OCI-LY3 (cell line): Measurements from ENCODE around the gene GRAMD1A.

Experiments
- H2AFZ ChIP-seq: fragments of 200-600, 300-600 bp; shearing (Covaris generic); 2 replicates; pipeline ENCODE4 v1.6.0; 2014; ENCODE audit warnings: antibody characterized with exemption, low read depth, low read length
- H3K27ac ChIP-seq: fragments of 200-600, 300-600 bp; sonication (generic); 2 replicates; pipeline ENCODE4 v1.5.1; 2014; ENCODE audit warnings: mild to moderate bottlenecking, low read length, moderate library complexity, mixed read lengths
- H3K27me3 ChIP-seq: fragments of 200-600, 300-600 bp; sonication (generic); 2 replicates; pipeline ENCODE4 v1.6.1; 2014; ENCODE audit warnings: low read depth, low read length, mixed read lengths
- H3K36me3 ChIP-seq: fragments of 200-600, 300-600 bp; sonication (generic); replicated peaks from 2 replicates; pipeline ENCODE3; 2014; ENCODE audit warnings: low read depth, low read length, mixed read lengths
- H3K4me1 ChIP-seq: fragments of 300-600, 200-600 bp; sonication (generic); 2 replicates; pipeline ENCODE4 v1.6.1; 2014; ENCODE audit warnings: low read length, mixed read lengths
- H3K4me2 ChIP-seq: fragments of 200-600, 300-600 bp; sonication (generic); 2 replicates; pipeline ENCODE4 v1.6.1; 2014; ENCODE audit warnings: low read length, mixed read lengths
- H3K4me3 ChIP-seq: fragments of 300-600, 200-600 bp; sonication (generic); 2 replicates; pipeline ENCODE4 v1.5.1; 2014; ENCODE audit warnings: antibody characterized with exemption, mild to moderate bottlenecking, low read length, moderate library complexity
- H3K79me2 ChIP-seq: fragments of 300-600, 200-600 bp; shearing (Covaris generic); 2 replicates; pipeline ENCODE4 v1.6.1; 2014; ENCODE audit warnings: mild to moderate bottlenecking, low read length, mixed read lengths
- H3K9ac ChIP-seq: fragments of 300-600, 200-600 bp; shearing (Covaris generic); 2 replicates; pipeline ENCODE4 v1.6.0; 2014; ENCODE audit warnings: mild to moderate bottlenecking, low read length, moderate library complexity
- H3K9me3 ChIP-seq: fragments of 200-600, 300-600 bp; shearing (Covaris generic); 2 replicates; pipeline ENCODE4 v1.6.1; 2014; ENCODE audit warnings: low read length, mixed read lengths; ENCODE audit not compliant: insufficient read depth
- H4K20me1 ChIP-seq: fragments of 200-600, 300-600 bp; sonication (generic); 2 replicates; pipeline ENCODE4 v1.6.1; 2016; ENCODE audit warnings: low read length, mixed read lengths; ENCODE audit not compliant: insufficient read depth
- CTCF ChIP-seq: fragments of 200-600, 300-600 bp; sonication (generic); IDR thresholded peaks from 2 replicates; pipeline ENCODE4 v1.5.1; 2014; ENCODE audit warnings: antibody characterized with exemption, low read length, low read depth
- EZH2phosphoT487 ChIP-seq: fragments of 200-600 bp; shearing (Covaris generic); IDR thresholded peaks from 2 replicates; pipeline ENCODE4 v1.6.1; 2018; ENCODE audit warnings: antibody characterized with exemption, mixed run types, low read depth

The GRAMD1A gene

GRCh38 chr19:35063940-35064818 is 64.1 kb downstream of the GRAMD1A start:
- Histone ChIP-seq H3K9ac (no peak overlapping the region), H3K27me3 (peaks cover 18% of the 10 kb centered on the region), H3K9me3 (no peaks in the 10 kb centered on the region), H3K27ac (no peak overlapping the region), H3K4me1 (peaks cover 5% of the 10 kb centered on the region), H3K4me2 (no peak overlapping the region), H3K36me3 (no peaks in the 10 kb centered on the region), H4K20me1 (no peaks in the 10 kb centered on the region), H3K79me2 (no peaks in the 10 kb centered on the region), H2AFZ (no peak overlapping the region), H3K4me3 (no peak overlapping the region)
- no peak for TF ChIP-seq EZH2phosphoT487
- no peak for TF ChIP-seq CTCF

- H3K9me3 ChIP-seq: no peaks in the 10 kb centered on the region
- no peaks in the 10 kb centered on the region for H3K79me2 ChIP-seq
- H2AFZ ChIP-seq: no peak overlapping the region
- no peak overlapping the region for H3K9ac ChIP-seq
- peaks cover 30% of the 10 kb centered on the region for H3K27me3 ChIP-seq
- no peak overlapping the region for H3K27ac ChIP-seq
- H3K36me3 ChIP-seq: no peaks in the 10 kb centered on the region
- TF ChIP-seq EZH2phosphoT487: no peak
- TF ChIP-seq CTCF: no peak
- H3K4me1 ChIP-seq: peaks cover 11% of the 10 kb centered on the region
- no peak overlapping the region for H3K4me3 ChIP-seq
- no peak overlapping the region for H3K4me2 ChIP-seq
- H4K20me1 ChIP-seq: no peaks in the 10 kb centered on the region
These were observed 65.5 kb downstream of the GRAMD1A start for GRCh38 chr19:35065574-35065973.

GRCh38 chr19:35066121-35066520 is 66.0 kb downstream of the GRAMD1A start:
- Histone ChIP-seq H4K20me1 (no peaks in the 10 kb centered on the region), H3K4me3 (no peak overlapping the region), H2AFZ (no peak overlapping the region), H3K79me2 (no peaks in the 10 kb centered on the region), H3K9ac (no peak overlapping the region), H3K36me3 (no peaks in the 10 kb centered on the region), H3K27ac (no peak overlapping the region), H3K9me3 (no peaks in the 10 kb centered on the region), H3K27me3 (peaks cover 31% of the 10 kb centered on the region), H3K4me1 (peaks cover 11% of the 10 kb centered on the region), H3K4me2 (no peak overlapping the region)
- no peak for TF ChIP-seq EZH2phosphoT487
- no peak for TF ChIP-seq CTCF

GRCh38 chr19:35066691-35067563 is 66.8 kb downstream of the GRAMD1A start:
- TF ChIP-seq CTCF (peak; percentile 98), EZH2phosphoT487 (no peak)
- Histone ChIP-seq H3K79me2 (no peaks in the 10 kb centered on the region), H3K4me1 (peaks cover 11% of the 10 kb centered on the region), H4K20me1 (no peaks in the 10 kb centered on the region), H3K4me3 (peak overlapping the region; percentile 52), H3K9me3 (no peaks in the 10 kb centered on the region), H2AFZ (no peak overlapping the region), H3K36me3 (no peaks in the 10 kb centered on the region), H3K9ac (no peak overlapping the region), H3K27me3 (peaks cover 29% of the 10 kb centered on the region), H3K4me2 (peak overlapping the region; percentile 42), H3K27ac (no peak overlapping the region)
